Measurements from ENCODE around the gene BUB3.

GRCh38 chr10:123170961-123171360 is 16.8 kb downstream of the BUB3 start:
- TF ChIP-seq POLR2A (IDR thresholded peaks at IDR 0.05) (no peak), CTCF (IDR thresholded peaks at IDR 0.05) (no peak)

Data from sigmoid colon (tissue), 3 donors.